HG02610 (cell line): ENCODE data around the gene TNFSF15.
"Not testable (repeated sequence)": the region's sequence is repeated elsewhere in the genome, so short reads cannot be mapped to it uniquely, and the experiment has no call there.

Experiments
- ATAC-seq: cut with Tn5 transposase; IDR thresholded peaks from one replicate; pipeline ENCODE4 v1.9.1; 2021; ENCODE audit warnings: mild to moderate bottlenecking, moderate library complexity; ENCODE audit not compliant: unreplicated experiment

The TNFSF15 gene

GRCh38 chr9:114757395-114757794 lies 48.4 kb downstream of the TNFSF15 start:
- no peak for ATAC-seq

DNA sequence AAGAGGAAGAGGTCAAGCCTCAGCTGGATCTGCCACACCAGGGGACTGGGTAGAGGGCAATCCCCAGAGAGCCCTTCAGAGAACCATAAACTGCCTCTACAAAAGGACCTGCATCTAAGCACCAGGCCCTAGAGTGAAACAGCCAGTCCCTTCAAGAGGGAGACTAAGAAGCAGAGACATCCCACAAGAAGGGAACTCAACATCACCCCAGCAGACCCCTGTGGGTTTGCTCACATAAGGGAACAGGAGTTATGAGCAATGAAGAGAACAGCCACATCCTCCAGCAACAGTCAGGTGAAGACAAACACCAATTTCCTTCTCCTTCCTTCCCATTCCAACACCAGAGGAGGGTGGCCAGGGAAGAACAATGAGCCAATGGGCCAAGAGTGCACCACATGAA lies 48.9 kb downstream of the TNFSF15 start:
- ATAC-seq = no peak

DNA sequence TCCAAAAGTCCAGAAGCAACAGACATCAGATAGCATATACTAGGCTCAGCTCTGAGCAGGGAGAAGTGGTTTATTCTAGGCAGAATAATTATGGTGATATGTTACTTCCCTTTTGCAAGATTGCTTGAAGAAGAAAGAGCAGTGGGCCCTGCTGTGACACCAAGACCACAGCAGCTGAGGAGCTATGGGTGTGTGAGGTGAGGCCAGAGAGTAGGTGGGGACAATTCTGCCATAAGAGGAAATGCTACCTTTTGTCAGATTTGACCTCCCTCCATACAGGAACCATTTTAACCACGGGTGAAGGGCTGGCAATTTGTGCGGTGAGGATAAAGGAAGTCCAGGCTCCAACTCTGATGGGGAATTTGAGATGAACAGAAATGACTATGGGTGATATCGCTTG lies 51.3 kb downstream of the TNFSF15 start:
- ATAC-seq = no peak

DNA sequence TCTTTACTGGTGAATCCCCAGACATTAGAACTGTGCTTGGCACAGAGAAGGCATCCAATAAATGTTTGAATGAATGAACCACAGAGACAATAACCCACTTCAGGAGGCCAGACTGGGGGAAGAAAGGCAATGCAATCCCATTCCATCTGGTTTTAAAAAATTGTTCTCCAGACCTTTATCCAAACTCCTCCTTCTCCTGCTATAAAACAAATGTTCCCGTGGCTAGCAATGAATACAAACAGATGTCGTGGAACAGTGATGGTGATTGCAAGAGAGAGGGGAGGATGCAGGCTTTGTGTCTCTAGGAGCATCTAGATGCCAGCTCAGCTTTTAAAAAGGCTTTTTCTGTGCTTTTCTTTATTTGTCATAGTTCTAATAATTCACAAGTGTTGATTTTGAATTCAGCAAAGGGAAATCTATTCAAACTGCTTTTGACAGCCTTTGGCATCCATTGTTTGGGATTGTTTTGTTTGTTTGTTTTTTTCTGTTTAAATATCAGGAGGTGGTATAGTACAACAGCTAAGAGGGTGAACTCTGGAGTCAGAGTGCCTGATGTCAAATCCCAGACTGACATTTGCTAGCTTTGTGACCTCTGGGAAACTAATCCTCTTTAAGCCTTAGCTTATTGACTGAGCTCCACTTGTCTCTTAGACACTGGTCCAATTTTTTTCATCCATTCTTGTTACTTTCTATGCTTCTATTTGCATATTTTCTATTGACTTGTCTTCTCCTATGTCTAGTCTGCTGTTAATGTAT lies 59.1 kb downstream of the TNFSF15 start:
- ATAC-seq = no peak

- ATAC-seq = no peak
These were observed 59.8 kb downstream of the TNFSF15 start for GRCh38 chr9:114745879-114746550.

- ATAC-seq = no peak
These were observed 60.6 kb downstream of the TNFSF15 start for GRCh38 chr9:114745108-114745848.

- ATAC-seq = no peak
These were observed 62.4 kb downstream of the TNFSF15 start for GRCh38 chr9:114743446-114743845.

DNA sequence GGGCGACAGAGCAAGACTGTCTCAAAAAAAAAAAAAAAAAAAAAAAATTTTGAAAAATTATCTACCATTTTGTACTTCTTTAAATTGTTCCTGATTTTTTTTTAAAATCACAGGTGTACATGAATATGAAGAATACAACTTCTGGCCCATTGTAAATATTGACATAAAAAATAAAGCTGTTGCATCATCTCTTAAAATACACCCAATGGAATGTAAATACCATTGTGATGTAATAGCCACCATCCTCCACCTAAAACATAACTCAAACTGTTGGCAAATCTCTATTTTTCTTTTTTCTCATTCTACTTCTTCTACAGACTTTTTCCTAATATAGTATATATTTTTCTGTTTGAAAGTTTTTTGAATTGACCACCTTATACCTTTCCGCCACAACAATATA lies 62.9 kb downstream of the TNFSF15 start:
- ATAC-seq = no peak

GRCh38 chr9:114741521-114741920 lies 64.3 kb downstream of the TNFSF15 start:
- ATAC-seq = not testable (repeated sequence)

GRCh38 chr9:114738581-114739316 lies 67.1 kb downstream of the TNFSF15 start:
- ATAC-seq = peak; percentile 60

GRCh38 chr9:114737847-114738246 lies 68.0 kb downstream of the TNFSF15 start:
- ATAC-seq = no peak

GRCh38 chr9:114737118-114737517 lies 68.7 kb downstream of the TNFSF15 start:
- no peak for ATAC-seq

DNA sequence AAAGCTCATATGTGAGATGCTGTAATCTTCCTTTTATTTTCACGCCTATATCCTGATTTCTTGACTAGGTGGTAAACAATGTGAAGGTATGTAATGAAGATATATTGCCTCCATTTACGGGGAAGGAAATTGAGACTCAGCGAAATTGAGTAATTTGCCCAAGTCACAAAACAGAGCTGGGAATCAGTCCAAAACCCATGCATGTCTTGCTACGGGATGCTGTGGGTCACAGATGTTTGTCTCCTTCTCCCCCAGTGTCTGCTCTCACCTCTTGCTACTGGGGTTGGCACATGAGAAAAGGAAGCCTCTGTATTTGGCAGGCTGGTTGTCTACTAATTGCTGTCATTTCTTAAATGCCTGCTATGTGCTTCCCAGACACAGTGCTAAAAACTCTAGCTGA lies 70.1 kb downstream of the TNFSF15 start:
- ATAC-seq = no peak

DNA sequence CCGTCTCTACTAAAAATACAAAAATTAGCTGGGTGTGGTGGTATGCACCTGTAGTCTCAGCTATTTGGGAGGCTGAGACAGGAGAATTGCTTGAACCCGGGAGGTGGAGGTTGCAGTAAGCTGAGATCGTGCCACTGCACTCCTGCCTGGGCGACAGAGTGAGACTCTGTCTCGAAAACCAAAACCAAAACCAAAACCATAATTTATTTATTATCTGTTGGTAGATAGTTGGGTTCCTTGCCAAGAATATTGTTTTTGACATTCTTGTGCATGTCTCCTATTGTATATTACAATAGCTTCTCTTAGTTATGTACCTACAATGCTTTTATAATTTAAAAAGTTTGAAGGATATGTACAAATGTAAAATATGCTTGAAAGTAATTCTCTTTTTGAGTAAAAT lies 70.7 kb downstream of the TNFSF15 start:
- ATAC-seq = not testable (repeated sequence)
